Activated CD8-positive, alpha-beta memory T cell treated with anti-CD3 and anti-CD28 coated beads, Interleukin-2, amount 50 U/mL, for 1 hour (primary cell): ENCODE data around the gene MVB12B.

Experiments used
- DNase-seq: peaks from one replicate; pipeline ENCODE4 v3.0.0-alpha.2; 2020; ENCODE audit errors: extremely low read depth

Gene MVB12B

GRCh38 chr9:126518763-126519162, 192.1 kb downstream of the MVB12B start:
- DNase-seq: no peak

- DNase-seq: no peak
These were observed 193.2 kb downstream of the MVB12B start for GRCh38 chr9:126519660-126520420.

- DNase-seq: no peak
These were observed 193.8 kb downstream of the MVB12B start for GRCh38 chr9:126520453-126520852.

DNA sequence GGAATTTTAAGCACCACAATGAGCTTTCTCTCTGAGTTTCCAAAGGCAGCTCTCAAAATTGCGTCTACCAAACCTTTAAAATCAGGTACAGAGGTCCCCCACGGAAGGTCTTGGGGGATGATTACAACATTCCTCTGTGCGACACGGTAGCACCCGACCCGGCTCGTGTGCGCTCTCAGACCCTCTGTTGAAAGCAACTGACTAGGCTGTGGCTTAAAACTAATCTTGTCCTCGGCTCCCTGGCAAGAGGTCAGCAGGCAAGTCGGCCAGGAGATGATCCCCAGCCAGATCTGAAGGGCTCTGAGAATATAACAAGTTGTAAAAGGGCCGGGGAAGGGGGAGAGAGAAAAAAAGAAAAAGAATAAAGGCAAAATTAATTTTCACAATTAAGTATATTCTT, 194.5 kb downstream of the MVB12B start:
- DNase-seq: no peak

- DNase-seq: no peak
These were observed 194.9 kb downstream of the MVB12B start for GRCh38 chr9:126521551-126521950.

GRCh38 chr9:126521976-126522590, 195.5 kb downstream of the MVB12B start:
- no peak for DNase-seq

DNA sequence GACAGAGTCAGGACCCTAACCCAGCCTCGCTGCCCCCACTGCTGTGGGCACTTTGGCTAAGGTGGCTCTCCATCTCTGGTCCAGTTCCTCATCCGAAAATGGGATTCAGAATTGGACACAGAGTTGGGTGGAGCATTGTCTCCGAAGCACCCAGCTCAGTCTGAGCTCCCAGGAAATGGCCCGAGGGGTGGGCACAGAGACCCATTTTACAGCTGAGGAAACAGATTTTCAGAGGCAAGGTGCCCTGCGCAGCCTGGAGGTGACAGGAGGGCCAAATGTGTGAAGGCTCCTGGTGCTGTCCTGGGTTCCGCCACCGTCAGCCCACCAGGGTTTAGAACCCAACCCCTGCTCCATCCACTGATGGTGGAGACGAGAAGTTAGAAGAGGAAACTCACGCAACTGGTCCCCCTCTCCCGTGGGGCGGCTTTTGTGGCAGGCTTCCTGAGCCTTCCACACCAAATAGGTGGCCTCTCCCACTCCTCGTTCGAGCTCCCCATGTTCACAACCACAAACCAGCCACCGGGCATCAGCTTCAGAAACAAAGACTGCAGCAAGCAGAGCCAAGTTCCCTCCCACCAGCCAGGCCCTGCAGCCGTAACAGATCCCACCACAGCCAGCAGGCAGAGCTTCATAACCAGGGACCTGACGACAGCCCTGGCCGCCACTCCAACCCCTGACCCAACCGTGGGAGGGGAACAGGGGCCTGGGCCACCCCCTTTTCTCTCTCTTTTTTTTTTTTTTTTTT, 196.2 kb downstream of the MVB12B start:
- DNase-seq: no peak

GRCh38 chr9:126523611-126524111, 197.0 kb downstream of the MVB12B start:
- no peak for DNase-seq

DNA sequence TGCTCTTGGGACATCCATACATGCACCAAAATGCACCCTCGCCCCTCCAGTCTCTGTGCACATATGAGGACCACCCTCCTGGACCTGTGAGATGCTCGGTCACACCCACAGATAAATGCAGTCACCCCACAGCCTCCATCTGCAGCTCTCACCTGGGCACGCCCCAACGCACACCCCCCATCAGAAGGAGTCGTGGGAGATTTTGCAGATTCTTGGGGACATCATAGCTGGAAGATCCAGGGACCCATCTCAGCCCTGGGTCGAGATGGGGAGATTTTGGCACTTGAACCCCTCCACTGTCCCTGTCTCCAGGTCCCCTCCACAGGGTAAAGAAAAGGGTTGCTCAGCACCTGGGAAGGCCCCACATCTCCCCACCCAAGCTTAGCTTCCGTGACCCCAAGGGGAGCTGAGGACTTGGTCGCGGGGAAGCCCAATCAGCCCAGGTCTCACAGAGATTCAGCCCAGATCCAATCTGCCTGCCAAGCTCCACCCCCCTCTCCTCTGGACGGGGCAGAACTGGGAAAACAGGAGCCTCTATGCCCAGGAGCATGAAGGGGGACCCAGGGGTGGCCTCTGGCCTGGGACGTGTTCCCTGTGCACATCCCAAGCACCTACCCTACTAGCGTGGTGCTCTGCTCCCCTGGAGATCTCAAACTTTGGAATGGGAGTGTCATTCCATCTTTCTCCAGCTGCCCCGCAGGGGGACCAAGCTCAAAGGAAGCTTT, 197.9 kb downstream of the MVB12B start:
- no peak for DNase-seq

DNA sequence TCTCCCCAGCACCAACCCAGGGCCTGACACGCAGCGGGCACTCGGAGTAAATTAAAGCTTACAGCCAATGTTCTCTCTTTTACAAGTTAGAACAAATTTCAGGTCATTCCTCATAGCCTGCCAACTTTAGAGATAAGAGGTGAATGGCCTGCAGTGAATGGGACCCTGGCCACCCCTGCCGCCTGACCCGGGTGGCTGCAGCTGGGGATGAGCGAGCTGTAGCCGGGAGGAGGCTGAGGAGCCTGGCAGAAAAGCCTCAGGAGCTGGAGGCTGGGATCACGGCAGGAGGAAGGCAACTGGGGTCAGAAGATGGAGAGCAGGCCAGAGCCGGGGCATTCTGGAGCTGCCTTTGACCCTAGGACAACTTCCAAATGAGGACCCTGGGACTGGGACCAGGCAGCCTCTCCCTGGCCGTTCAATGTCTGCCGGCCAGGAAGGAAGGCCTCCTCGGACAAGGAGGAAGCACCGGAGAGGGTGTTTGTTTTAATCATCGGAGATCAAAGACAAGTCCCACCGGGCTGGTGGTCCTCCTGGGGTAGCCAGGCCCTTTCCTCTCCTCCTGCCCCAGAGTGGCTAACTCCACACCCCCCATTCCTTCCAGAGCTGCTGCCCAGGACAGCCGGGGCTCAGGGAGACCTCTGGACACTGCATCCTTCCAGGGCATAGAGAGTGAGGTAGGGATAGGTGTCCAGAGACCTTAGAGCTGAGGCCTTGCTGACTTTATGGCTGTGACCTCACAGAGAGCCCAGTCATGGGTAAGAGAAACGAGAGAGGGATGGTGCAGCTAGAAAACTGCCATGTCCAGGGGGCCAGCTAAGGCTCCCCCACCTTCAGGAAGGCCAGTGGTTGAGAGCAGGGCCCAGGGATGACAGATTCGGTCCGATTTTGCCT, 199.8 kb downstream of the MVB12B start:
- DNase-seq: no peak

DNA sequence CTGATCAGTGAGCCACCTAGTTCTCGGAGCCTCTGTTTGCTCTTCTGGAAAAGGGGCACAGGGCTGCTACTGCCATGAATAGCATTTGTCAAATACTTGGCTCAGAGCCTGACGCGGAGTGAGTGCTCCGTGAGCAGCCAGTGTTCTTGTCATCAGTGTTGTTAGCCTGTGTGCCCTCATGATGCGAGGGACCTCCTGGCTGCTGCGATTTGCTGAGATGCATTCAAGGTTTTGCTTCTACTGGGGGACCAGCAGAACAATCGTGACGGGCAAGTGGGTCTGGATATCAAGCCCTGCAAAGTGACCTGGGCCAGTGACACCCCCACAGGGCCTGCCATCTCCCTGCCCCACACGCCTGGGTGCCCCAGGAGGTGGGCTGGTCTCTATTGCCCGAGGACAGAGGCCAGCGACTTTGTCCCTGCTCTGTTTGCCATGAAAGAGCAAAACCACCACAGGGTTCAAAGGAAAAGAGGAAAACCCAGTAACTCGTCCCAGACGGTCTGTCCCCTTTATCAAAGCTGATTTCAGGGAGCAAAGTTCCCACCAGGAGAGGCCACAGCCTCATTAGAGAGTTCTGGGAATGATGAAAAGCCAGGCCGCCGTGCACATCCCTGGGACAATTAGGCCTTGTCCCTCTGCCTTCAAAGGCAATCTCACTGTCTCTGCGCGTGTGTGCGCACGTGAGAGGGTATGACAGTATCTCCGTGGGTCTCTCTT, 200.6 kb downstream of the MVB12B start:
- DNase-seq: no peak

- no peak for DNase-seq
These were observed 201.5 kb downstream of the MVB12B start for GRCh38 chr9:126528111-126528510.

DNA sequence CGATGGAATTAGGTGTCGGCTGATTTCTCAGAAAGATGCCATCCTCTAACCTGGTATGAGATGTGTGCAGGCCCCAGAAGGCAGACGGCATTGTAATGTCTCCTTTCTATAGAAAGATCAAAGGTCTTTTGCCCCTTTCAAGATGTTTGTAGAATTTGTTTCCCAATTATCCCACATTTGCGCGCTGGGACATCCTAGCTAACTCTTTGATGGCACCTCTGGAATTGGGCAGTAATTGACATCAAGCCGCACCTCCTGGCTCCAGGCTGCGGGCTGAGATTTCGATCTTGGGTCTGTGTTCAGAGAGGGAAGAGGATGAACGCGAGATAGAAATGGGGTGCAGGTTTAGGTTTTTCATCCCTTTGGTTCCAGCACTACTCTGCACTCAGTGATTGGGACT, 202.3 kb downstream of the MVB12B start:
- DNase-seq: no peak

DNA sequence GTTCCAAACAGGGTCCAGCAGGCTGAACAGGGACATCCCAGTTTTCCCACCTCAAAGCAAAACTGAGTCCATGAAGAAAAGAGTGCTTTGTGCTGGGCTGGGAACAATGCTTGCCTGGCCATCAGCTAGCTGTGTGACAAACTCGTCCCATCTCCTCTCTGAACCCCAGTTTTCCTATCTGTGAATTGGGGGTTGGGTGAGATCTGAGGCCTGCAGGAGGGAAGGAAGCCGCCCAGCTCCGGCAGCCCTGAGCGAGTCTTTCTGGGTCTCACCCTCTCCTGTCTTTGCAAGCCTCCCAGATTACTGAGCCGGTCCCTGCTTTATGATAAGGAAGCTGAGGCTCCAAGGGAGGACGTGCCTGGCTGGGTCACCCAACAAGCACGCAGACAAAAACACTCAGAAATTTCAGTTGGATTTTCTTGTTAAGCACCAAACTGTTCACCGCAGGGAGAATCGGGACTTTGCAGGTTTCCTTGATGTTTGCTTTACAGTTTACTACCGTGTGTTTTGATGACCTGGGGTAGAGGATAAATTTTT, 204.5 kb downstream of the MVB12B start:
- DNase-seq: no peak

GRCh38 chr9:126531591-126531990, 205.0 kb downstream of the MVB12B start:
- DNase-seq: no peak

- DNase-seq: no peak
These were observed 205.4 kb downstream of the MVB12B start for GRCh38 chr9:126532019-126532462.

- no peak for DNase-seq
These were observed 205.9 kb downstream of the MVB12B start for GRCh38 chr9:126532489-126532888.

GRCh38 chr9:126532951-126533925, 206.6 kb downstream of the MVB12B start:
- no peak for DNase-seq

- no peak for DNase-seq
These were observed 207.3 kb downstream of the MVB12B start for GRCh38 chr9:126533926-126534310.
